ENCODE results near the gene TRAPPC2.
"Not testable (repeated sequence)": the region's sequence is repeated elsewhere in the genome, so short reads cannot be mapped to it uniquely, and the experiment has no call there.

The TRAPPC2 gene

DNA sequence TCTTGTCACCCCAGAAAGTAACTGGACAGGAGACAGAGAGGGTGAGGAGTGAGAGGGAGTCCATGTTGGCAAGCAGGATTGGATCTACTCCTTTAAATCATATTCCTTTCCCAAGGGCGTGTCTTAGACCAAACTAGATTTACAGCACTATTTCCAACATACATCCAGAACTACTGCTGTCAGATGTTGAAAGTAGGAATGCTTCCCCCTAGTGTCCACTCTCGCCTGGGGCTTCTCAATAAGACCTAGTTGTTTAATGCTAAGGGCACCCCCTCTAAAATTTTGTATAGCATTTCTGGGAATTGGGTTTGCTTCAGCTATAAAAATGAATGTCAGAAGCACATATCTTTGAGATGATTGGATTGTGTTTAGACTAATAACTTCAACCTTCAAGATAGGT, 13.4 kb upstream of the TRAPPC2 start:
- peak; percentile 43 for DNase-seq (ENCODE audit: low read depth)

DNA sequence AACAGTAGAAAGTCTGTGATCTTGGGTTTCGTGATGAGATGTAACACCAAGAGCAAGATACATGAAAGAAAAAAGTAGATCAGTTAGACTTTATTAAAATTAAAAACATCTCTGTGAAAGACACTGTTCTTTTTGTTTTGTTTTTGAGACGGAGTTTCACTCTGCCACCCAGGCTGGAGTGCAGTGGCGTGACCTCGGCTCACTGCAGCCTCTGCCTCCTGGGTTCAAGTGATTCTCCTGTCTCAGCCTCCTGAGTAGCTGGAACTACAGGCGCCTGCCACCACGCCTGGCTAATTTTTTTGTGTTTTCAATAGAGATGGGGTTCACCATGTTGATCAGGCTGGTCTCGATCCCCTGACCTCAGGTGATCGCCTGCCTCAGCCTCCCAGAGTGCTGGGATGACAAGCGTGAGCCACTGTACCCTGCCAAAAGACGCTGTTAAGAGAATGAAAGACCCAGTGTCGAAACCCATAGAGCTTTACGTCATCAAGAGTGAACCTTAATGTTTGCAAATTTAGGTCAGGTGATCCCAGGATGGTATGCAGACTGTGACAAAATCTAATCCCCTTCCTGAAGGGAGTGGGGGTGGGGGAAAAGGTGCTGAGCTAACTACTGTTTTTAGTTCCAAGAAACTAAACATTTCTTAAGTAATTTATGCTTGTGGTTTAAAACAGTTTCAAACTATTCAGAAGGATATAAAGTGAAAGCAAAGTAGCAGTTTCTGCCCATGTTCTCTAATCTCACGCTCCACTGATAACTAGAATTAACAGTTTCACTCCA, 8.2 kb upstream of the TRAPPC2 start:
- DNase-seq (ENCODE audit: low read depth): no peak

DNA sequence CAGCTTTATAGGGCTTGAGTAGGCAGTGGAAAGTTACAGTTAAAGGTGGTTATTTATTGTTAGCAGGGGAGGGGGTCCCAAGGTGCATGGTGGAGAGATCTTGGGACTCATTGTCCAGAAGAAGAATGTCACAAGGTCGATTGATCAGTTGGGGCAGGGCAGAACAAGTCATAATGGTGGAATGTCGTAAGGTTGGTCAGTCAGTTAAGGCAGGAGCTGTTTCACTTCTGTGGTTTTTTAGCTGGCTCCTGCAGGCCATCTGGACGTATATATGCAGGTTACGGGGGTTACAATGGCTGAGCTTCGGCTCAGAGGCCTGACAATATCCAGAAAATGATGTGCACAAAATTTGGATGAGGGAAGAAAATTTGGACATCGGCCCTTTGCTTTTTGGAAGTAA, 7.3 kb upstream of the TRAPPC2 start:
- DNase-seq (ENCODE audit: low read depth): no peak

DNA sequence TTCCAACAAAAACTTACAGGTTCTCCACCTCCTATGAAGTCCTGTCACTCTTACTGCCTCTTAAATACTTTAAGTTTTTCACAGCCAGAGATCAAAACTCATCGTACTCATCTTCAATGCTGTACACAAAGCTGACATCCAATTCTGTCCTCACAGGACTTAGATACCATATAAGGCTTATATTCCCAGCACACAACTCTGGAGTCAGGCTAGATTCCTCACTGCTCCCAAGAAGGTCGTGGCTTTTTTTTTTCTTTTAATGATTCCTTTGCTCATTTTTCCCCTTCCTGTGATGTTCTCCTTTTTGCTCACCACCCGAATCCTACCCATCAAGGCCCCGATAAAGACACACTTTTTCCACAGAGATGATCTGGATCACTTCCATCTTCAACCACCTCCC, 914 bp downstream of the TRAPPC2 start:
- DNase-seq (ENCODE audit: low read depth): no peak

DNA sequence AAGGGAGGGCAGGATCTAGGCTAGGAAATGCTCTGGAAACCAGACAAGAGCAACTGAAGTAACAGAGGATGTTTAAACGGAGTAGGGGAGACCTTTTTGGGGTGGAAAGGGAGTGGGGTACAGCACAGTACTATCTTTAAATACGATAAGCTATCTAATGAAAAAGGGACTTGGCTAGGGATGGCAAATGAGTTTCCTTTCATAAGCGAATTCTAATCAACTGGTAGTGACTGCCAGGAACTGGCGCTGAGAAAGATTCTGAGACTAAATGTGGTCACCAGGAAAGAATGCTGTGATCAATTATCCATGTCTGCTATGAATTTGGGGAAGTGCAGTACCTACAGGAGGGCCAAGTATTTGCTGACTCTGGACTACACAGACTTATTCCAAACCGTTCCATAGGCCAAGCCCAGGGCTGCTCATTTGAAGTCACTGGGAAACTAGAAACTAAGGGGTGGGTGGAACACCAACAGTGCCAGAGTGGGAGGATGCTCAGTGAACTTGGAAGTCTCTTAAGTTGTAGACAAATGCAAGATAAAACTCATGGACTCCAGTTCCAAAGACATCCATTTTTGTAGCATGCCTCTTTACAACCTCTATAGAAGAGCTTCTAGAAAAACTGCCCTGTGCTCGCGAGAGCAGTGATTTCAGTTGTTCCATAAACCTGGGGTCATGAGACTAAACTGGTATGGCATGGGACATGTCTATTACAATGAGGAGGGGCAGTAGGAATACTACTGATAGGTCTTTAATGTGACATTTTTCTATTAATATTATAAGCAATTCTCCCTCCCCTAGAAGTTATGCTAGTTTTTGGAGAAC, 2.0 kb downstream of the TRAPPC2 start:
- no peak for DNase-seq (ENCODE audit: low read depth)

DNA sequence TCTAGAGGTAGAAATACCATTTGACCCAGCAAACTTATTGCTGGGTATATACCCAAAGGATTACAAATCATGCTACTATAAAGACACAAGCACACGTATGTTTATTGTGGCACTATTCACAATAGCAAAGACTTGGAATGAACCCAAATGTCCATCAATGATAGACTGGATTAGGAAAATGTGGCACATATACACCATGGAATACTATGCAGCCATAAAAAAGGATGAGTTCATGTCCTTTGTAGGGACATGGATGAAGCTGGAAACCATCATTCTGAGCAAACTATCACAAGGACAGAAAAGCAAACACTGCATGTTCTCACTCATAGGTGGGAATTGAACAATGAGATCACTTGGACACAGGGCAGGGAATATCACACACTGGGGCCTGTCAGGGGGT, 3.9 kb downstream of the TRAPPC2 start:
- not testable (repeated sequence) for DNase-seq (ENCODE audit: low read depth)

DNA sequence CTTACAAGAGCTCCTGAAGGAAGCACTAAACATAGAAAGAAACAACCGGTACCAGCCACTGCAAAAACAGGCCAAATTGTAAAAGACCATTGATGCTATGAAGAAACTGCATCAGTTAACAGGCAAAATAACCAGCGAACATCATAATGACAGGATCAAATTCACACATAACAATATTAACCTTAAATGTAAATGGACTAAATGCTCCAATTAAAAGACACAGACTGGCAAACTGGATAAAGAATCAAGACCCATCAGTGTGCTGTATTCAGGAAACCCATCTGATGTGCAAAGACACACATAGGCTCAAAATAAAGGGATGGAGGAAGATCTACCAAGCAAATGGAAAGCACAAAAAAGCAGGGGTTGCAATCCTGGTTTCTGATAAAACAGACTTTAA, 7.8 kb downstream of the TRAPPC2 start:
- DNase-seq (ENCODE audit: low read depth): not testable (repeated sequence)

DNA sequence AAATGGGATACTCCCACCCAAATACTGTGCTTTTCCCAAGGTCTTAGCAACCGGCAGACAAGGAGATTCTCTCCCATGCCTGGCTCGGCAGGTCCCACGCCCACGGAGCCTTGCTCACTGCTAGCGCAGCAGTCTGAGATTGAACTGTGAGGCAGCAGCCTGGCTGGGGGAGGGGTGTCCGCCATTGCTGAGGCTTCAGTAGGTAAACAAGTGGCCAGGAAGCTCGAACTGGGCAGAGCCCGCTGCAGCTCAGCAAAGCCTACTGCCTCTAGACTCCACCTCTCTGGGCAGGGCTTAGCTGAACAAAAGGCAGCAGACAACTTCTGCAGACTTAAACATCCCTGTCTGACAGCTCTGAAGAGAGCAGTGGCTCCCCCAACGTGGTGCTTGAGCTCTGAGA, 9.5 kb downstream of the TRAPPC2 start:
- not testable (repeated sequence) for DNase-seq (ENCODE audit: low read depth)

DNA sequence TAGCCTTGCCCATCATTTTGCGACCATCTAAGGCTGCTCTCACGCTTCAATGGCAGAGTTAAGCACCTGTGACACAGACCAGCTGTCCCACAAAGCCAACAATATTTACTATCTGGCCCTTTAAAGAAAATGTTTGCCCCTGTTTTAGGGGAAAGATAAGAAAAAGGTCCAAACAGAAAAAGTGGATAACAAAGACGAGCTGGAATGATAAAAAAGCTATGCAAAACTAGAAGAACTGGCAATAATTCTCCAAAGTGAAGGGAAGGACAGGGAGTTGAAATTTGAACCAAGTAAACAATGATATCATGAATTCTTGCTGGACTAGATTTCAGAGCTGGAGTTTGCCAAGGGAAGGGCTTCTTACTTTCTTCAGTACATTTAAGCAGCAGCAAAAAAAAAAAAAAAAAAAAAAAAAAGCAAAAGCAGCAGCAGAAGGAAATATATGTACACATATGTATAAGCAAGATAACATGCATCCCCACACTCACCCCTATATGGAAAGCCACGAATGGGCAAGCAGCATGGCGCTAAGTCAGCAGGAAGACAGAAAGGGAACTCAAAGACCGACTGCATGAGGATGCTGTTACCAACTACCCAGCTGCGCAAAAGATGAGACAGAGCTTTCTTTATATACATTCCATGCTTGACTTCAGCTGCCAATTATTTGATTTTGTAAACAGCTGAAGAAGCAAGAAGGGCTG, 12.5 kb downstream of the TRAPPC2 start:
- DNase-seq (ENCODE audit: low read depth): no peak

DNA sequence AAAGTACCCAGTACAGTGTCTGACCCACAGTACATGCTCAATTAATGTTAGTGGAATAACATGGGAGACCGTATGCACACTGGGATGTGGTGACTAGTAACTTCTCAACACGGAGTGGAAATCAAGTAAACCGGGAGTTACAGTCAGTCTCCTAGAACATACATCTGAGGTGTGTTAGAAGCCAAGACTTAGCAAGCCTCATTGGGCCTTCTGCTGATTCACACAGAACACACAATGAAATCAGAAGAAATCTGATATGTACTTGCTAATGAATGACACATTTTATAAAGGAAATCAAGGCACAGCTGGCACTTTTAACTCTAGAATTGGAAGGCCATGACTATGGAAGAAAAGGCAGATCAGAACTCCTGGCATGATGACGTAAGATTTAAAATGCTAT, 13.0 kb downstream of the TRAPPC2 start:
- no peak for DNase-seq (ENCODE audit: low read depth)

DNA sequence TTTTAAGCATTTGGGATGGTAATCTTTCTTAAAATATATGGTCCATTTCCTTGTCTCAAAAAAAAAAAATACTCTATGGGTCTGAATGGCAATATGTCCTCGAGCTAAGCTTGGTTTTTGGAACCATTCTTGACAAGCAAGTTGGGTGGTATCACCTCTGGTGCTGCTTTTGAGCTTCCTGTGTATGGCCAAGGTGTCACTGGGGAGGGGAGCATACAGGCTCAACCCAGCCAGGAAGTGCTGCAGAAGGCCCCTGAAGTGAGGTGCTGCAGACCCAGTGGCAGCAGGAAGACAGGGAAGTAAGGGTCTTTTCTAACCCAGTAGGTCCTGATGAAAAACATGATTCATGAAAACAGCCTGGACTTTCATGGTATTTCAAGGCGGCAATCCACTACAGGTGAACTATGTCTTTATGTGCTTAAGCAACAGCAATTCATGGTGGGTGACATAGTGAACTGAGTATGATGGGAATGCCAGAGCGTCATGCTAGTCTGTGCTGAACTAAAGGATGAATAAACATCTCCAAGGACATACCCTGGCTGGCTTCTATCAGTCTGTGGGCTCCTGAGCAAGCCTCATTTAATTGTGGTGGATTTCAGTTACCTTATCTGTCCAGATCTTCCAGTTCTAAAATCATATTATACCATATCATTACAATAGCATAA, 15.1 kb downstream of the TRAPPC2 start:
- no peak for DNase-seq (ENCODE audit: low read depth)

DNA sequence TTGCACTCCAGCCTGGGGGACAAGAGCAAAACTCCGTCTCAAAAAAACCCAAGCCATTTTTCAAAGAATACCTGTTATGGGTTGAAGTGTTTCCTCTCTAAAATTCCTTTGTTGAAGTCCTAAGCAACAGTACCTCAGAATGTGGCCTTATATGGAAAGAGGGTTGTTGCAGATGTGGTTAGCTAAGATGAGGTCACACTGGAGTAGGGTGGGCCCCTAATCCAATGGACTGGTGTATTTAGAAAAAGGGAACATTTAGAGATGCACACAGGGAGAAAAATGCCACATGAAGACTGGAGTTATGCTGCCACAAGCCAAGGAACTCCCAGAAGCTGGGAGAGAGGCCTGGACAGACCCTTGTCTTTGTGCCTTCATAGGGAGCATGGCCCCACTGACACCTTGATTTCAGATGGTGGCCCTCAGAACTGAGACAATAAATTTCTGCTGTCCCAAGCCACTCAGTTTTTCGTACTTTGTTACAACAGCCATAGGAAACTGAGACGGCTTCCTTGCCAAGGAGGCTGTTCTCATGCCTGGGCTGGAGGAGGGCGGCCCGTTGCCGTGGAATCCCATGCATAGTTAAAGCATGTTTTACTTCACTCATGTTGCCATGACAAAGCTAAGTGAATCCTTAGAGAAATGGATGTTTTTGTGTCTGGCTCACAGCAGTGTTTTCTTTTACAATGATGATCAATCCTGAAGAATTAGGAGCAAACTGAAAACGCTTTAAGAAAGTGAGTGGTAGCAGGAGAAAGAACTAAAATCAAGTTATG, 16.5 kb downstream of the TRAPPC2 start:
- DNase-seq (ENCODE audit: low read depth): no peak

DNA sequence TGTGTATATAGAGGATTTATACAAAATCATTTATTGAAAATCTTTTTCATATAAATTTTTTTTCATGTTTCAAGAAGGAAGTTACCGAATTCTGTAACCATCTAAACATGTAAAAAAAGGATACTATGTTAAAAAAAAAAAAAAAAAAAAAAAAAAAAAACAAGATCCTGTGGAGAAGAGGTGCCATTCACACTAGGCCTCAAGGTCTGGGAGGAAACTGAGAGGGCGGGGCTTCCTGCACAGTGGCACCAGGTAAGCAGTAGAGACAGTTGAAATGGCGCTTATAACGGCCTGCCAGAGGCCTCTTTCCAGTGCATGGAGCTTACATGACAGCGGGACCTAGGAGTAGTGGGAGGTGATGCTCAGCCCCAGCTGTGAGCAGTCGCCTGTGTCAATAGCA, 17.5 kb downstream of the TRAPPC2 start:
- no peak for DNase-seq (ENCODE audit: low read depth)

DNA sequence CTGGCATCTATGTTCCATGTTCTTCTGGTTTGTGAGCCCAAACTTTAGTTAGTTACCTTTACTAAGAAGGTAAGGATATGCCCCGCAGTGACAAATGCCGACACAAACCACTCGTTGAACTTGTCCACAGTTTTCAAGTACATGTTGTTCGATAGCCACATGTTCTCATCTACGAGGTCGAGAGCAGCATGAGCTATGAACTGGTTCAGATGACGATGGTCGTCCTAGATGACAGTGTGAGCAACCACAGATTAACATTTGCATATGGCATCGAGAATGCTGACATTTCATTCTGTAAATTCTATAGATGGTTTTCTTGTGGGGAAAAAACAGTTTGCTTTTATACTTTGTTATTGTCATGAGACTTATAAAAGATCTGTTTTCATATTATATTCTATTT, 18.0 kb downstream of the TRAPPC2 start:
- DNase-seq (ENCODE audit: low read depth): no peak

DNA sequence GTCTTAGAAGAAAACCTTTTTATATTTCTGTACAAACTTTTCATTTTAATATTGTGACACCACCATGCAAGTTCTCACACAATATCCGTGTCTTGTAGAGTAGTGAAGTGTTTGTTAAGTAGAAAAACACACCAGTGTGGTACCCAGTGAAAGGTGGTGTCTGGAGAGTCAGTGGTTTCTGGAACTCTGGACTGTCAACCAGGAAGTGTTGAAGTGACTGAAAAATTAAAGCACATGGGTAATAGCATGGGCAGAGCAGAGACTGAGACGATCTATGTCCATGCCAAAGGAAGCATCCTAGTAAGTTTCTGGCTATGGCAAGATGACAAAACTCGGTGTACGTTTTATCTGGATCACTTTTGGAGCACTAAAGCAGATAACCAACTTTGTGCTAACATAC, 23.3 kb downstream of the TRAPPC2 start:
- DNase-seq (ENCODE audit: low read depth): no peak

DNA sequence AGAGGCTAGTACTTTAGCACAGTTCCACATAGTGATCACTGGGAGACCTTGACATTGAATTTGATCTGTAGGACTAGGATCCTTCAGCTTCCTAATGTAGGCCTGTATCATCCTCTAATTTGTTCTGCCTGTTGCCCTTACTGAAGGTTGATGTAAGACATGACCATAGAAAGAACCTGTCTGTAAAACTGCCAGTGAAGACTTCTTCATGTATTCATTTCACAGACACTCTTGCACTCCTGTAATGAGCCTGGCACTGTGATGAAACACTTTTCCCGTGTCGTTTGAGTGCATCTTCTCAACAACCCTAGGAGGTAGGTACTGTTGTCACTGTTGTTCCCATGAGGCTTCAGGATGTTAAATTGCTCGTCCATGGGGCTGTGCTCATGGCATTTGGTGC, 30.8 kb downstream of the TRAPPC2 start:
- no peak for DNase-seq (ENCODE audit: low read depth)

DNA sequence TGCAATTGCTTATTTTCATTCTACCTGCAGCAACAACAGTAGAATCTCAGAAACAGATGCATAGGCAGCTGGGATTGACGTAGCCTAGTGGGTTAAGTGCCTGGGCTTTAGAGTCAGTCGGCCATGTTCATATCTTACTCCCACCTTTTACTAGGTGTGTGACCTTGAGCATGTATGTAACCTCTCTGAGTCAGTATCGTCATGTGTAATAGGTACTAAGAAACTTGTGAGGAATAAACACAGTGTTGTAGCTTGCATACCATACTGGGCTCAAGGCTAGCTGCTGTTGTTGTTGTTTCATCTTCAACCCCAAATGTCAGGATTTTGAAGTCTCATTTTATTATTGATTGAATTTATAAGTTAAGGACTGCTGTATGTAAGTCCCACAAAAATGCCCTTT, 31.3 kb downstream of the TRAPPC2 start:
- DNase-seq (ENCODE audit: low read depth): no peak

DNA sequence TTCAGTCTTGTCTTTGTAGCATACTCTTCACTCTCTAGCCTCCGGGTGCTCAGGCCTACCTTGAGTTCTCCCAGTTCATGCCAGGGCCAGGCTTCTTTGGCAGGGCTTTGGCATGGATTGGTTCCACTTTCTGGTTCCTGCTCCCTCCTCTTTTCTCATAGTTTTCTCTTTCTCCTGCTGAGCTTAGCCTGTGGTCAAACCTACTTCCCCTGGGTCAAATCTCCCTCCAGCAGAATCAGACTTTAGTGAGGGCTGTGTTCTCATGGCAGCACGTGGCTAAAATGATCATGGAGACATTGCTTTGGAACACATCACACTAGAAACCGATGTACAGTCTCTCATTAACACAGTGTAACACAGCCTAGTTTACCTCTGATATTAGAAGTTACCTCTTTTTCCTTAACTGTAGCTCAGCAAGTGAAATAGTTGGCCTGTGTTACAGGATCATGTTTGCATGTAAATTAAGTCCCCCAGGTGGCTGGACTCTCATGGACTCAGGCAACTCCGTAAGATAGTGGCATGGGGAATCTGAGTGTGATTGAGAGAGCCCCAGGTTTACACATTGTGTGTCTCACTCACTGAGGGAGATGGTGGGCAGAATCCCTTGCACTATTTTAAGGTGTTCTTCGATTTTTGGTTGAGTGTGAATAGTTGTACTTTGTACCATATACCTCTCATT, 32.2 kb downstream of the TRAPPC2 start:
- DNase-seq (ENCODE audit: low read depth): no peak

DNA sequence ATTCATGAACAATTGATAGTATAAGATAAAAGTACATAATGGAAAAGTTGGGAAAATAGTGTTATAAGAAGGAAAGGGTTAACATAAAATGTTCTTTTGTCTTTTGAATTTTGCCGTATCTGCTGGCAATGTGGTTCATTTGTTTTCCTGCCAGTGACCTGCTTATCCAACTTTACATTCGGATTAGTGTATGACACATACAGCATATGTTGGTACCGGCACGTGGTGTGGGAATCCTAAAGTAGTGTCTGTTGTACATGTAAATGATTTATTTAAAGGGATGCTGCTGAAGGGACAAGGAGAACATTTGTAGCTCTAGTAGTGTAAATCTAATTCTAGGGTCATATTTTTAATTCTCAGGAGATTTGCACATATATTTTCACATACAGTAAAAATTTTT, 34.0 kb downstream of the TRAPPC2 start:
- DNase-seq (ENCODE audit: low read depth): no peak

DNA sequence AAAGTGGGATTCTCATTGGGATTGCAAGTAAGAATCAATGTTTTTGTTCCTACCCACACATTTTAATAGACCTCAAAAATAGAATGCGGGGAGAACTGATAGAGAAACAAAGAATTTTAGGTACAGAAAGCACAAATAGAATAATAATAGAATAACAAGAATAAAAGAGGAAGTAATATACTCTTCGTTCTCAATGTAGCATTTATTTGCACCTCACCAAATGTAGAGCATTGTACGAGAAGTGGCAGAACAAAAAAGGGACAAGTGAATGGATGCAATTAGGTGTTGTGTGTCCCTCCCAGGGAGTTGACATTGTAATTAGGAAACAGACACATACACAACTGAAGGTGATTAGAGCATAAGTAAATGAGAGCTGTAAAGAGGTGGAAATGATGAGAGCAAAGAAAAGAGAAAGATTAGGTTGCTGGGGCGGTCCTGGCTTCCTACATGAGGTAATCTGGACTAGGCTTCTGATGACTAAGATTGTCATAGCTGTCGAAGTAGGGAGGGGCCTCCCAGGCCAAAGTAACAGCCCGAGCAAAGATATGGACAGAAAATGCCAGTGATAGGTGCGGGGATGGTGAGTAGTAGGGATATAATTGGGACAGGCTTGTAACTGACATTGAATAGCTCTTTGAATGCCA, 35.1 kb downstream of the TRAPPC2 start:
- no peak for DNase-seq (ENCODE audit: low read depth)

DNA sequence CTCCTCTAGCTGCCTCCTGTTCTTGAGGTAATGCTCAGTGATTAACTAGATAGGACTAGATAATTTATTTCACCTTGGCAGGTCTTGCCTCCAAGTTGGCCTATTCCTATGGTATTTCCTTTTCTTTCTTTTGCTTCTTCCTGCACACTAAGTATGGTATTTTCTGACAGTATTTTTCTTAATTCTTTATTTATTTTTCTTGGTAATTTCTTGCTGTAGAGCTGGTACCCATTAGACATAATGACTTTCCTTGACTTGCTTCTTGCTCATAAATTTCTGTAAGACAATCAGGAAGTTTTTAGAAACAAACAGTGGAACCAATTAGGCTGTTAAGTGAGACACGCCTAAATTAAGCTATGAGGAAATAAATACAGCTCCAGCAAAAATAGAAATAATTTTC, 36.0 kb downstream of the TRAPPC2 start:
- DNase-seq (ENCODE audit: low read depth): no peak
